DND-41 (cell line): ENCODE measurements around the gene FSCB.

ENCODE experiments used
- ATAC-seq: fragments of 200-7000 bp; cut with Tn5 transposase; 3 replicates; pipeline ENCODE4 v1.9.1; 2021; ENCODE audit warnings: low read depth; ENCODE audit not compliant: insufficient read depth
- DNase-seq: peaks from one replicate; pipeline ENCODE4 v3.0.0-alpha.2; 2020
- H2AFZ ChIP-seq: 2 replicates; pipeline ENCODE4 v1.6.0; 2012; ENCODE audit warnings: low read depth, low read length
- H3K27ac ChIP-seq: 2 replicates; pipeline ENCODE4 v1.5.1; 2012; ENCODE audit warnings: low read length, inconsistent platforms
- H3K27me3 ChIP-seq: fragments of 200-600 bp; sonication (generic); 2 replicates; pipeline ENCODE4 v1.6.0; 2012; ENCODE audit warnings: low read length, mild to moderate bottlenecking, inconsistent platforms; ENCODE audit not compliant: insufficient read depth, poor library complexity
- H3K36me3 ChIP-seq: 2 replicates; pipeline ENCODE4 v1.5.1; 2012; ENCODE audit warnings: low read length, inconsistent platforms; ENCODE audit not compliant: insufficient read depth
- H3K4me1 ChIP-seq: 2 replicates; pipeline ENCODE4 v1.5.1; 2012; ENCODE audit warnings: mild to moderate bottlenecking, low read length; ENCODE audit not compliant: insufficient read depth
- H3K4me2 ChIP-seq: 2 replicates; pipeline ENCODE4 v1.6.0; 2012; ENCODE audit warnings: mild to moderate bottlenecking, moderate library complexity, low read length, inconsistent platforms; ENCODE audit not compliant: insufficient read depth
- H3K4me3 ChIP-seq, 2 experiments: fragments of 200-600 bp in 1 of 2; shearing (Covaris generic) in 1 of 2; 2 replicates each; pipeline ENCODE4 v1.5.1; 2012 to 2016; ENCODE audit warnings: inconsistent platforms in 2 of 2, low read length in 2 of 2, mild to moderate bottlenecking in 2 of 2, low read depth in 1 of 2, moderate library complexity in 1 of 2
- H3K79me2 ChIP-seq: 2 replicates; pipeline ENCODE4 v1.6.0; 2012; ENCODE audit warnings: low read length, inconsistent platforms; ENCODE audit not compliant: insufficient read depth
- H3K9ac ChIP-seq: 2 replicates; pipeline ENCODE4 v1.6.0; 2012; ENCODE audit warnings: low read depth, mild to moderate bottlenecking, inconsistent platforms, low read length, moderate library complexity
- H3K9me3 ChIP-seq: 2 replicates; pipeline ENCODE4 v1.5.1; 2012; ENCODE audit warnings: low read length, moderate library complexity, mild to moderate bottlenecking, inconsistent platforms; ENCODE audit not compliant: insufficient read depth, severe bottlenecking
- H4K20me1 ChIP-seq: 2 replicates; pipeline ENCODE4 v1.6.0; 2012; ENCODE audit warnings: low read length; ENCODE audit not compliant: insufficient read depth
- CTCF ChIP-seq: IDR thresholded peaks from 2 replicates; pipeline ENCODE4 v1.5.1; 2012; ENCODE audit warnings: borderline replicate concordance, low read length, moderate library complexity, mild to moderate bottlenecking; ENCODE audit not compliant: poor library complexity, severe bottlenecking; ENCODE audit errors: extremely low read depth
- EZH2 ChIP-seq: IDR thresholded peaks from 3 replicates; pipeline ENCODE4 v1.6.1; 2012; ENCODE audit warnings: borderline replicate concordance, low read depth, mild to moderate bottlenecking, moderate library complexity, low read length, inconsistent platforms; ENCODE audit not compliant: severe bottlenecking

The FSCB gene

GRCh38 chr14:44505588-44505987 is 1.5 kb downstream of the FSCB start:
- H3K4me1 ChIP-seq, result no peaks in the 10 kb centered on the region
- no peak overlapping the region for H2AFZ ChIP-seq
- H3K9ac ChIP-seq, result no peak overlapping the region
- TF ChIP-seq CTCF (peak; percentile 6), EZH2 (no peak)
- H3K4me3 ChIP-seq, result no peak overlapping the region
- H4K20me1 ChIP-seq, result no peaks in the 10 kb centered on the region
- H3K36me3 ChIP-seq, result no peaks in the 10 kb centered on the region
- H3K4me2 ChIP-seq, result no peak overlapping the region
- ATAC-seq, result no peak
- DNase-seq, result no peak
- no peaks in the 10 kb centered on the region for H3K9me3 ChIP-seq
- no peaks in the 10 kb centered on the region for H3K79me2 ChIP-seq
- H3K27ac ChIP-seq, result no peak overlapping the region
- H3K27me3 ChIP-seq, result no peaks in the 10 kb centered on the region

- Histone ChIP-seq H3K4me1 (no peaks in the 10 kb centered on the region), H3K27me3 (no peaks in the 10 kb centered on the region), H2AFZ (no peak overlapping the region), H3K9me3 (no peaks in the 10 kb centered on the region), H4K20me1 (no peaks in the 10 kb centered on the region), H3K4me3 (no peak overlapping the region), H3K4me2 (no peak overlapping the region), H3K79me2 (no peaks in the 10 kb centered on the region), H3K9ac (no peak overlapping the region), H3K36me3 (no peaks in the 10 kb centered on the region), H3K27ac (no peak overlapping the region)
- DNase-seq (no peak), ATAC-seq (no peak)
- TF ChIP-seq CTCF (no peak), EZH2 (no peak)
These were observed 9.9 kb downstream of the FSCB start for GRCh38 chr14:44497148-44497547.

GRCh38 chr14:44494137-44494536 is 12.9 kb downstream of the FSCB start:
- Histone ChIP-seq H3K4me3 (no peak overlapping the region), H3K27ac (no peak overlapping the region), H3K4me1 (no peaks in the 10 kb centered on the region), H3K9ac (no peak overlapping the region), H4K20me1 (no peaks in the 10 kb centered on the region), H3K36me3 (no peaks in the 10 kb centered on the region), H2AFZ (no peak overlapping the region), H3K4me2 (no peak overlapping the region), H3K79me2 (no peaks in the 10 kb centered on the region), H3K27me3 (no peaks in the 10 kb centered on the region), H3K9me3 (no peaks in the 10 kb centered on the region)
- DNase-seq (no peak), ATAC-seq (no peak)
- TF ChIP-seq EZH2 (no peak), CTCF (no peak)

- DNase-seq (no peak), ATAC-seq (no peak)
- H3K9ac ChIP-seq, result no peak overlapping the region
- no peaks in the 10 kb centered on the region for H3K4me1 ChIP-seq
- H3K9me3 ChIP-seq, result no peaks in the 10 kb centered on the region
- TF ChIP-seq CTCF, result no peak
- no peak for TF ChIP-seq EZH2
- no peaks in the 10 kb centered on the region for H3K27me3 ChIP-seq
- H4K20me1 ChIP-seq, result no peaks in the 10 kb centered on the region
- no peak overlapping the region for H3K4me3 ChIP-seq
- H3K36me3 ChIP-seq, result no peaks in the 10 kb centered on the region
- H2AFZ ChIP-seq, result no peak overlapping the region
- H3K79me2 ChIP-seq, result no peaks in the 10 kb centered on the region
- H3K27ac ChIP-seq, result no peak overlapping the region
- no peak overlapping the region for H3K4me2 ChIP-seq
These were observed 16.1 kb downstream of the FSCB start for GRCh38 chr14:44490966-44491365.
